AG04449 (cell line): ENCODE measurements around the gene PSD.
"Not testable (repeated sequence)": the region's sequence is repeated elsewhere in the genome, so short reads cannot be mapped to it uniquely, and the experiment has no call there.

Experiments
- CTCF ChIA-PET: fragments of 350-600 bp; formaldehyde crosslinking; extraction: SDS; loops from one replicate; lab custom pipeline; 2021; ENCODE audit warnings: antibody characterized with exemption; lab: Yijun Ruan, JAX
- POLR2A ChIA-PET: fragments of 400-600, 350-600 bp; formaldehyde crosslinking; extraction: SDS; loops from one replicate; lab custom pipeline; 2020; ENCODE audit warnings: antibody characterized with exemption, inconsistent platforms; lab: Yijun Ruan, JAX
- DNase-seq: peaks from one replicate; pipeline ENCODE4 v3.0.0-alpha.2; 2010; ENCODE audit warnings: low read depth, low spot score
- H3K4me3 ChIP-seq: 2 replicates; pipeline ENCODE4 v1.5.1; 2011; ENCODE audit warnings: low read depth, mild to moderate bottlenecking, control low read depth, low read length
- TF ChIP-seq, protein P1 (sequence below): IDR thresholded peaks from one replicate; pipeline ENCODE4 v1.5.1; 2011; ENCODE audit warnings: mild to moderate bottlenecking, moderate library complexity, low read length, control low read depth, inconsistent platforms; ENCODE audit not compliant: insufficient read depth; ENCODE audit errors: missing control alignments

Gene PSD

GRCh38 chr10:102461187-102462054, 42.8 kb upstream of the PSD start:
- ChIA-PET POLR2A (no interaction called here), CTCF (interaction anchor here (1.0 to 15.5 kb wide), 9 partner anchors 9 to 234 kb away, joined by 3 to 101 read pairs (median 4); partner anchors contain the start of genes C10orf95 and SUFU)
- TF ChIP-seq, protein P1, sequence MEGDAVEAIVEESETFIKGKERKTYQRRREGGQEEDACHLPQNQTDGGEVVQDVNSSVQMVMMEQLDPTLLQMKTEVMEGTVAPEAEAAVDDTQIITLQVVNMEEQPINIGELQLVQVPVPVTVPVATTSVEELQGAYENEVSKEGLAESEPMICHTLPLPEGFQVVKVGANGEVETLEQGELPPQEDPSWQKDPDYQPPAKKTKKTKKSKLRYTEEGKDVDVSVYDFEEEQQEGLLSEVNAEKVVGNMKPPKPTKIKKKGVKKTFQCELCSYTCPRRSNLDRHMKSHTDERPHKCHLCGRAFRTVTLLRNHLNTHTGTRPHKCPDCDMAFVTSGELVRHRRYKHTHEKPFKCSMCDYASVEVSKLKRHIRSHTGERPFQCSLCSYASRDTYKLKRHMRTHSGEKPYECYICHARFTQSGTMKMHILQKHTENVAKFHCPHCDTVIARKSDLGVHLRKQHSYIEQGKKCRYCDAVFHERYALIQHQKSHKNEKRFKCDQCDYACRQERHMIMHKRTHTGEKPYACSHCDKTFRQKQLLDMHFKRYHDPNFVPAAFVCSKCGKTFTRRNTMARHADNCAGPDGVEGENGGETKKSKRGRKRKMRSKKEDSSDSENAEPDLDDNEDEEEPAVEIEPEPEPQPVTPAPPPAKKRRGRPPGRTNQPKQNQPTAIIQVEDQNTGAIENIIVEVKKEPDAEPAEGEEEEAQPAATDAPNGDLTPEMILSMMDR = no peak

DNA sequence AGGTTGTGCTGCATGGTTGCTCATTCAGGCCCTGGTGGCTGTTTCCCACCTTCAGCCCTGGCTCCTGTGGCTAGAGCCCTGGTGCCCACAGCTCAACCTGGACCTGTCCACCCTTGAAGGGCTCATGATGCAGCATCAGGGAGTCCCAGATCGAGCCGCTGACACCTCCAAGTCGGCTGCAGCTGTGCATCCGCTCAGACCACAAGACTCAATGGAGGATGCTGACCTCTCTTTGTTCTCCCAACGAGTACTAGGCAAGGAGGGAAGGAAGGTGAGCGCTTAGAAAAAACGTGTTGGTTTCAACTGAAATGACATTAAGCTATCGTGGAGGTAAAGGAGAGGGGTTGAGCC, 42.2 kb upstream of the PSD start:
- peak overlapping the region; percentile 62 for H3K4me3 ChIP-seq
- no peak for DNase-seq
- TF ChIP-seq, protein P1 = no peak
- ChIA-PET CTCF (interaction anchor here (1.2 to 15.5 kb wide), 5 partner anchors 11 to 123 kb away, joined by 3 to 101 read pairs (median 3); no protein-coding TSS in a partner anchor), POLR2A (no interaction called here)

More at GRCh38 chr10:102461187-102462054, 42.8 kb upstream of the PSD start:
- peak; percentile 4 for DNase-seq
- H3K4me3 ChIP-seq = peak overlapping the region; percentile 62

GRCh38 chr10:102458656-102459055, 40.1 kb upstream of the PSD start:
- POLR2A ChIA-PET = no interaction called here
- no peak for DNase-seq

DNA sequence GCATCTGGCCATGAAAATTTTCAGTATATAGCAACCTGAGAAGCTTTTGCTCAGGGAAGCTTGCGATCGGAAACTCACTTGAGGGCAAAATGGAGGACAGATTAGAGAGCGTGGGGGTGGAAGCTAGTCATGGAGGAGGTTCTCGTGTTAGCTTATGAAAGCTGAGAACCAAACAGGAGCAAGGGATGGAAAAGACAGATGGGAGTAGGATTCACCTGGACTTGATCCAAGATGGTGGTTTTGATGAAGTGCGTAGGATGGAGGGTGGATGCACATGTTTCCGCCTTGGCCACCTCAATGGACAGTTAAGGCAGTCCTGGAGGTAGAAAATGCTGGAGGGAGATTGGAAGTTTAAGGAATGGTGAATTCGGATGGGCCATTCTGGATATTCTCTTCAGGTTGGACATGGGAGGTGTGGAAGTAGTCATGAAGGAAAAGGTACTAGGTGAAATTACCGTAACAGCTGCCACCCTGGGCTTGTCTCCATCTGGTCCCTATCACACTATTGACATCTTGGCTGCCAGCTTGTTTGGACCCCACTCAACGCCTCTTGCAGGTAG, 39.1 kb upstream of the PSD start:
- DNase-seq = no peak
- POLR2A ChIA-PET = no interaction called here
- no peak overlapping the region for H3K4me3 ChIP-seq
- CTCF ChIA-PET = interaction anchor here (1.1 to 15.5 kb wide), 3 partner anchors 21 to 126 kb away, joined by 3 to 101 read pairs (median 8); no protein-coding TSS in a partner anchor
- TF ChIP-seq, protein P1 = no peak

More at GRCh38 chr10:102458656-102459055, 40.1 kb upstream of the PSD start:
- CTCF ChIA-PET = interaction anchor here (15.5 kb wide), 1 partner anchor 20 kb away, joined by 101 read pairs; no protein-coding TSS in a partner anchor
- TF ChIP-seq, protein P1 = no peak
- H3K4me3 ChIP-seq = no peak overlapping the region

DNA sequence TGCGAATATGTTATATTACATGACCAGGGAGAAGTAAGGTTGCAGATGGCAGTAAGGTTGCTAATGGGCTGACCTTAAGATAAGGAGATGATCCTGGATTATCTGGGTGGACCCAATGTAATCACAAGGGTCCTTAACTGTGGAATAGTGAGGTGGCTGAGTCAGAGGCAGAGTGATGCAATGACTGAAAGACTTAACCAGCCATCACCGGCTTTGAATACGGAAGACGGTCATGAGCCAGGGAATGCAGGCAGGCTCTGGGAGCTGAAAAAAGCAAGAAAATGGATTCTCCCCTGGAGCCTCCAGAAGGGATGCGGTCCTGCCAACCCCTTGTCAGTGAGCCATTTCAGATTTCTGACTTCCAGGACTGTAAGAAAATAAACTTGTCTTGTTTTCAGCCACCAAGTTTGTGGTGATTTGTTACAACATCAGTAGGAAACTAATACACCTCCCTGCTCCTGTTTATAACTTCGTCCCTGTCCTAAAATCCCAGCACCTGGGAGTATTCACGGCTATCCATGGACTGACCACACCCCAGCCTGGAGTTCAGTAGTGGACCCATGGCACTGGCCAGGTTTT, 37.4 kb upstream of the PSD start:
- no peak for DNase-seq
- TF ChIP-seq, protein P1 = no peak
- ChIA-PET CTCF (interaction anchor here (2.0 to 15.5 kb wide), 2 partner anchors 23 to 128 kb away, joined by 8 to 101 read pairs; no protein-coding TSS in a partner anchor), POLR2A (interaction anchor here (0.8 kb wide), 1 partner anchor 21 kb away, joined by 3 read pairs; no protein-coding TSS in a partner anchor)
- no peak overlapping the region for H3K4me3 ChIP-seq

- CTCF ChIA-PET, DNase-seq, POLR2A ChIA-PET, H3K4me3 ChIP-seq: not testable (repeated sequence)
Observed at GRCh38 chr10:102454662-102455487, 36.3 kb upstream of the PSD start.
